ENCODE measurements around the gene UST.
"Not testable (repeated sequence)": the region's sequence is repeated elsewhere in the genome, so short reads cannot be mapped to it uniquely, and the experiment has no call there.

Gene UST

GRCh38 chr6:148987982-148988381 is 241.2 kb downstream of the UST start:
- Mint-ChIP-seq H3K4me3 (no peak overlapping the region), H3K27me3 (no peaks in the 10 kb centered on the region), H3K36me3 (peaks cover 24% of the 10 kb centered on the region), H3K4me1 (peaks cover 33% of the 10 kb centered on the region), H3K27ac (peak overlapping the region; percentile 7), H3K9me3 (no peaks in the 10 kb centered on the region)
- ATAC-seq: peak; percentile 90

DNA sequence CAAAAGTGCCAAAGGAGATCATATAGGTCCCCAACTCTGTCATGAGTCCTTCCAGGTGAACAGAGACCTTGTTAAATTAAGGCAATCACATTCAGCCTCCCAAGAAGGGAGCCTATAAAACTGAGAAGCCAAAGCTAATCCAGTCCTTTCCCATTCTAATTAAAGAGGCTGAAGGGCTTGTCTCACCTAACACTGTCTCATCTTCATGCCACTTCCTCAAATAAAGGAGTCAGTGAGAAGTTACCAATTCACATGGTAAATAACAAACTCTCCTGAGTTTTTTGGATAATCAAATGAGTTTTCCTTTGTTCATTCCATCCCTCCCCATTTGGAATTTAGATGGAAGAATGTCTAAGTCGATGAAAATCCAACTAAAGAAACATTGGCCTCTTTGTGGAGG is 242.8 kb downstream of the UST start:
- H3K27ac Mint-ChIP-seq: peak overlapping the region; percentile 7
- H3K27me3 Mint-ChIP-seq: no peaks in the 10 kb centered on the region
- ATAC-seq: no peak
- no peaks in the 10 kb centered on the region for H3K9me3 Mint-ChIP-seq
- peaks cover 33% of the 10 kb centered on the region for H3K4me1 Mint-ChIP-seq
- peaks cover 22% of the 10 kb centered on the region for H3K36me3 Mint-ChIP-seq
- H3K4me3 Mint-ChIP-seq: no peak overlapping the region

- Mint-ChIP-seq H3K4me3 (no peak overlapping the region), H3K27ac (no peak overlapping the region), H3K27me3 (no peaks in the 10 kb centered on the region), H3K4me1 (peaks cover 29% of the 10 kb centered on the region), H3K9me3 (no peaks in the 10 kb centered on the region), H3K36me3 (peaks cover 17% of the 10 kb centered on the region)
- ATAC-seq: no peak
Measured at GRCh38 chr6:148990403-148990802, 243.6 kb downstream of the UST start.

DNA sequence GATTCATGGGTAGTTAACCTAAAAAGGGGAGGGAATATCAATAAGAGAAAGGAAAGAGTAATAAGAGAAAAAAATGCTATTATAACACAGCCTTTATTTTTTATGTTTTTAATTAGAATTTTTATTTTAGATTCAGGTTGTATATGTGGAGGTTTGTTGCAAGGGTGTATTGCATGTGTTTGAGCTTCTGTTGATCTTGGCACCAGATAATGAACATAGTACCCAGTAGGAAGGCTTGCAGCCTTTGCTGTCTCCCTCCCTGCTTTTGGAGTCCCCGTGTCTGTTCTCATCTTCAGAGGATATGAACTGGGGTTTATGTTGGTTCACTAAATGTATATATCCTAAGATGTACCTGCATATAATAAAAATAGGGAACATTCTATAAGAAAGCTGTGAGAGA is 250.0 kb downstream of the UST start:
- Mint-ChIP-seq H3K36me3 (peaks cover 28% of the 10 kb centered on the region), H3K9me3 (peaks cover 4% of the 10 kb centered on the region), H3K27ac (peak overlapping the region; percentile 38), H3K27me3 (no peaks in the 10 kb centered on the region), H3K4me3 (no peak overlapping the region), H3K4me1 (peaks cover 29% of the 10 kb centered on the region)
- ATAC-seq: no peak

- Mint-ChIP-seq H3K4me3 (no peak overlapping the region), H3K4me1 (peaks cover 29% of the 10 kb centered on the region), H3K9me3 (peaks cover 4% of the 10 kb centered on the region), H3K36me3 (peaks cover 29% of the 10 kb centered on the region), H3K27ac (no peak overlapping the region), H3K27me3 (no peaks in the 10 kb centered on the region)
- no peak for ATAC-seq
Measured at GRCh38 chr6:148997865-148998264, 251.0 kb downstream of the UST start.

- H3K4me3 Mint-ChIP-seq: no peak overlapping the region
- peaks cover 29% of the 10 kb centered on the region for H3K4me1 Mint-ChIP-seq
- no peak overlapping the region for H3K27ac Mint-ChIP-seq
Measured at GRCh38 chr6:148998704-148999103, 251.9 kb downstream of the UST start.

GRCh38 chr6:148999501-148999900 is 252.7 kb downstream of the UST start:
- Mint-ChIP-seq H3K4me1 (peaks cover 29% of the 10 kb centered on the region), H3K27me3 (no peaks in the 10 kb centered on the region), H3K4me3 (no peak overlapping the region), H3K36me3 (peaks cover 29% of the 10 kb centered on the region), H3K27ac (peak overlapping the region; percentile 47), H3K9me3 (peaks cover 4% of the 10 kb centered on the region)
- ATAC-seq: no peak

More at GRCh38 chr6:148998704-148999103, 251.9 kb downstream of the UST start:
- Mint-ChIP-seq H3K27me3 (no peaks in the 10 kb centered on the region), H3K36me3 (peaks cover 26% of the 10 kb centered on the region), H3K9me3 (peaks cover 4% of the 10 kb centered on the region)
- no peak for ATAC-seq

DNA sequence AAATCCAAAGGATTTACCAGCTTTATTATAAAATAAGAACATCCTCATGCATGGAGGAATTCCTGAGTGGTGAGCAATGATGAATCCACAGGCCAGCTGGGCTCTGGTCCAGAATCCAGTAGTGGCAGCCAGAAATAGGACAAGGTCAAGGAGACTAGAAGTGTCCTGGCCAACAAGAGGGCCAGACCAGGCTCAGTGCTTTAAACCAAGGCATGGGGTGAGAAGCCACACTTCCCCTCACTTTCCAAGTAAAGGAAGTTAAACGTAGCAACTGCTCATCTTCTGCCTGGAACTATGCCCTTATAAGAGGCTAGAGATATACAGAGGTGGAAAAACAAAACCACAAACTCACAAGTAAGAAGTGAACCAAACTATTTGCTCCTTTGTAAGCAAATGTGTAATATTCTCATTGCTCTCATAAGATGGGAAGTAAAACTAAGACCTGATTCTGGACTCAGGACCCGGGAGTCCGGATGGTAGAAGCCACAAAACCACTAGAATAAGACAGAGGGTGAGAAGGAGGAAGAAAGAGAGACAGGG is 253.2 kb downstream of the UST start:
- peak; percentile 84 for ATAC-seq

DNA sequence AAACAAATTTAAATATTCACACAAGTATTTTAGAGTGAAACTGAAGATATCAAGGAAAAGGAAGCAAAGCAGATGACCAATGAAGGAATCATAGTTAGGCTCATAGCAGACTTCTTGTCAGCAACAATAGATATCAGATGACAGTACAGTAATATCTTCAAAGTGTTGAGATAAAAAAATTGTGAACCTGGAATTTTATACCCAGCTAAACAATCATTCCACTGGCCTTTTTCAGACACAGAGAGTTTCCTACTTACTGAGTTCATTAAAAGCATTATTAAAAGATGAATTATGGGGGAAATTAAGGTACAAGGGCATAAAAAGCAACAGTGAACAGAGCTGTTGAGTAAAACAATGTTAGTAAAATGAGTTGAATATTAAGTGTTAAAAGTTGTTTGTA is 254.6 kb downstream of the UST start:
- ATAC-seq: no peak
- no peak overlapping the region for H3K27ac Mint-ChIP-seq
- peaks cover 19% of the 10 kb centered on the region for H3K4me1 Mint-ChIP-seq

More for the DNA sequence above, 253.2 kb downstream of the UST start:
- Mint-ChIP-seq H3K4me1 (peaks cover 29% of the 10 kb centered on the region), H3K9me3 (peaks cover 4% of the 10 kb centered on the region), H3K27me3 (no peaks in the 10 kb centered on the region), H3K36me3 (peaks cover 30% of the 10 kb centered on the region), H3K27ac (peak overlapping the region; percentile 47), H3K4me3 (no peak overlapping the region)

GRCh38 chr6:149003560-149003959 is 256.7 kb downstream of the UST start:
- Mint-ChIP-seq H3K27ac (no peak overlapping the region), H3K4me3 (no peak overlapping the region), H3K27me3 (no peaks in the 10 kb centered on the region), H3K9me3 (peaks cover 9% of the 10 kb centered on the region), H3K36me3 (peaks cover 51% of the 10 kb centered on the region), H3K4me1 (peaks cover 13% of the 10 kb centered on the region)
- no peak for ATAC-seq

More for the DNA sequence above, 254.6 kb downstream of the UST start:
- Mint-ChIP-seq H3K4me3 (no peak overlapping the region), H3K36me3 (peaks cover 44% of the 10 kb centered on the region), H3K9me3 (peaks cover 9% of the 10 kb centered on the region), H3K27me3 (no peaks in the 10 kb centered on the region)

DNA sequence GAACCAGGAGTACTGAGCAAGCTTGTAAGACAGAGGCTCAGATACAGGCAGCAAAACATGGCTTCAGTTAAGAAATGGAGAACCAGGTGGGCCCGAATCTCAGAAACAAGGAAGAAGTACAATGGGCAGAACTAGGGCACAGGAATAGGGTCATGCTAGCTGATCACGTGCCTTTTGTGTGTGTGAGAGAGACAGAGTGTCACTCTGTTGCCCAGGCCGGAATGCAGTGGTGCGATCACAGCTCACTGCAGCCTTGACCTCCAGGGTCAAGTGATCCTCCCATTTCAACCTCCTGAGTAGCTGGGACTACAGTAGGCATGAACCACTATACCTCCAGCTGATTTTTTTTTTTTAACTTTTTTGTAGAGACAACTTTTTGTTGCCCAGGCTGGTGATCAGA is 257.8 kb downstream of the UST start:
- no peak overlapping the region for H3K4me3 Mint-ChIP-seq
- H3K9me3 Mint-ChIP-seq: peaks cover 9% of the 10 kb centered on the region
- H3K36me3 Mint-ChIP-seq: peaks cover 60% of the 10 kb centered on the region
- no peak overlapping the region for H3K27ac Mint-ChIP-seq
- H3K27me3 Mint-ChIP-seq: no peaks in the 10 kb centered on the region
- H3K4me1 Mint-ChIP-seq: peaks cover 10% of the 10 kb centered on the region
- no peak for ATAC-seq

- H3K27ac Mint-ChIP-seq, H3K4me3 Mint-ChIP-seq, H3K9me3 Mint-ChIP-seq, H3K27me3 Mint-ChIP-seq, H3K4me1 Mint-ChIP-seq, ATAC-seq: not testable (repeated sequence)
- H3K36me3 Mint-ChIP-seq: peaks cover 52% of the 10 kb centered on the region
Measured at GRCh38 chr6:149006236-149006635, 259.4 kb downstream of the UST start.

DNA sequence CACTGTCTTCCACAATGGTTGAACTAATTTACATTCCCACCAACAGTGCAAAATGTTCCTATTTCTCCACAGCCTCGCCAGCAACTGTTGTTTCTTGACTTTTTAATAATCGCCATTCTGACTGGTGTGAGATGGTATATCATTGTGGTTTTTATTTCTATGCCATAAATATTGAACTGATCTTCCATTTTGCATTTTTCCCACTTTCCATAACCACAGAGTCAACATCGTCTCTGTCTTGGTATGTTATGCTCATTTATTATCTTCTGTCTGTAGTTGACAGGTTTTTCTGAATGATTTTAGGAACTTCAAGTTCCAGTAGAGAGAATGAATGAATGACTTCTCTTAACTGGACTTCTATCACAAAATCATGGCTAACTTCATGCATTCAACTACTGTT is 259.8 kb downstream of the UST start:
- Mint-ChIP-seq H3K27me3 (no peaks in the 10 kb centered on the region), H3K27ac (no peak overlapping the region), H3K4me1 (no peaks in the 10 kb centered on the region), H3K36me3 (peaks cover 48% of the 10 kb centered on the region), H3K4me3 (no peak overlapping the region), H3K9me3 (peaks cover 5% of the 10 kb centered on the region)
- ATAC-seq: no peak

DNA sequence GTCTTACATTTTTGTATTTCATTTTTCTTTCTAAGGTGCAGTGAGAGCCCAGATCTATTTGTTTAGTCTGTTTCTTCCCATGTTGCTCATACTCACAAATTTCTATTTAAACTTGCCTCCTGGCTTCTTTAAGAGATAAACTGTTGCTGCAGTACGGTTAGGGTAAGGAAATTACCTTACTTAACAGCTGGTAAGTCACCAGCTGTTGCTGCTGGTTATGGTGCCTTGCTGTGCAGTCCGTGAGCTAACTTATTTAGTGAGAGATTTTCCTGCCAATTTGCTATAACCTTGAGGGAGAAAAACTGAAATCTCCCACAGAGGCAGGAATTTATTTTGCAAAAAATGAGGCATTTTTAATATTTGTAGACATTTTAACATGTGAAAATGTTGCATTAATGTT is 261.0 kb downstream of the UST start:
- peaks cover 44% of the 10 kb centered on the region for H3K36me3 Mint-ChIP-seq
- no peak for ATAC-seq
- no peaks in the 10 kb centered on the region for H3K4me1 Mint-ChIP-seq
- no peak overlapping the region for H3K4me3 Mint-ChIP-seq
- peaks cover 5% of the 10 kb centered on the region for H3K9me3 Mint-ChIP-seq
- H3K27ac Mint-ChIP-seq: no peak overlapping the region
- H3K27me3 Mint-ChIP-seq: no peaks in the 10 kb centered on the region

- Mint-ChIP-seq H3K4me3 (no peak overlapping the region), H3K27ac (no peak overlapping the region), H3K36me3 (peaks cover 44% of the 10 kb centered on the region), H3K27me3 (no peaks in the 10 kb centered on the region), H3K9me3 (peaks cover 5% of the 10 kb centered on the region), H3K4me1 (no peaks in the 10 kb centered on the region)
- no peak for ATAC-seq
Measured at GRCh38 chr6:149008741-149009140, 261.9 kb downstream of the UST start.

GRCh38 chr6:149012040-149012545 is 265.3 kb downstream of the UST start:
- H3K9me3 Mint-ChIP-seq: no peaks in the 10 kb centered on the region
- no peaks in the 10 kb centered on the region for H3K4me1 Mint-ChIP-seq
- no peaks in the 10 kb centered on the region for H3K27me3 Mint-ChIP-seq
- H3K36me3 Mint-ChIP-seq: peaks cover 18% of the 10 kb centered on the region
- ATAC-seq: no peak
- no peak overlapping the region for H3K4me3 Mint-ChIP-seq
- H3K27ac Mint-ChIP-seq: no peak overlapping the region

All from stimulated activated memory B cell treated with anti-CD40 and anti-IgM and Interleukin-4, amounts not matched to agents 10 μg/mL and 1 μg/mL and 100 μg/mL, for 72 hours (primary cell).